IMR-90 (cell line): Measurements from ENCODE around the gene CCDC18. TPM values are rescaled to one million over a fixed set of nuclear protein-coding genes. Genes with fewer than 3 reads are reported as not detected.
A peak's percentile ranks its signal among the peaks of the same experiment; 100 is the strongest.

Experiments used
- ATAC-seq: fragments of 200-7000 bp; cut with Tn5 transposase; 2 replicates; pipeline ENCODE4 v1.9.1; 2020; ENCODE audit warnings: low read depth, mild to moderate bottlenecking, moderate library complexity
- BruUV-seq: library from RNA; stranded (reverse); fragments of 400-500 nt; replicated peaks from 2 replicates; lab custom pipeline; 2021; lab: Mats Ljungman, UMichigan
- CTCF ChIA-PET: fragments of 300-600 bp; formaldehyde crosslinking; extraction: SDS; loops from one replicate; lab custom pipeline; 2021; ENCODE audit warnings: antibody characterized with exemption; lab: Yijun Ruan, JAX
- POLR2A ChIA-PET: fragments of 300-600 bp; sonication (Branson Sonifier 250); formaldehyde crosslinking; loops from one replicate; lab custom pipeline; 2022; ENCODE audit warnings: antibody characterized with exemption; ENCODE audit not compliant: unreplicated experiment; lab: Charles Lee
- DNase-seq: peaks from one replicate; pipeline ENCODE4 v3.0.0; 2013
- H2AFZ ChIP-seq: replicated peaks from 2 replicates; pipeline ENCODE3; 2013; ENCODE audit warnings: low read length, mild to moderate bottlenecking; ENCODE audit not compliant: poor library complexity
- H2AK5ac ChIP-seq: 2 replicates; pipeline ENCODE4 v1.6.1; 2013; ENCODE audit warnings: low read depth, low read length, inconsistent platforms
- H2AK9ac ChIP-seq: replicated peaks from 2 replicates; pipeline ENCODE3; 2013; ENCODE audit warnings: mild to moderate bottlenecking, low read depth, low read length, moderate library complexity; ENCODE audit not compliant: poor library complexity
- H2BK120ac ChIP-seq: 2 replicates; pipeline ENCODE4 v1.6.1; 2013; ENCODE audit warnings: low read depth, low read length, inconsistent platforms
- H2BK15ac ChIP-seq: 3 replicates; pipeline ENCODE4 v1.6.1; 2013; ENCODE audit warnings: low read depth, low read length, inconsistent platforms
- H2BK20ac ChIP-seq: 2 replicates; pipeline ENCODE4 v1.6.1; 2013; ENCODE audit warnings: low read depth, mild to moderate bottlenecking, inconsistent platforms, low read length, moderate library complexity
- H2BK5ac ChIP-seq: 2 replicates; pipeline ENCODE4 v1.6.1; 2013; ENCODE audit warnings: mild to moderate bottlenecking, low read depth, low read length, inconsistent platforms; ENCODE audit not compliant: poor library complexity, severe bottlenecking
- H3K14ac ChIP-seq: replicated peaks from 2 replicates; pipeline ENCODE4 v1.6.1; 2013; ENCODE audit warnings: low read depth, low read length, inconsistent platforms
- H3K18ac ChIP-seq: 2 replicates; pipeline ENCODE4 v1.6.1; 2013; ENCODE audit warnings: low read depth, low read length, control low read depth
- H3K23ac ChIP-seq: 2 replicates; pipeline ENCODE4 v1.6.1; 2013; ENCODE audit warnings: low read depth, low read length, inconsistent platforms
- H3K27ac ChIP-seq: 2 replicates; pipeline ENCODE4 v1.5.1; 2013; ENCODE audit warnings: mild to moderate bottlenecking, control low read depth, low read length; ENCODE audit not compliant: insufficient read depth
- H3K27me3 ChIP-seq: 2 replicates; pipeline ENCODE4 v1.6.1; 2013; ENCODE audit warnings: low read length; ENCODE audit not compliant: control insufficient read depth, insufficient read depth
- H3K36me3 ChIP-seq: 2 replicates; pipeline ENCODE4 v1.6.1; 2013; ENCODE audit warnings: low read length, mixed read lengths; ENCODE audit not compliant: control insufficient read depth, insufficient read depth
- H3K4ac ChIP-seq: 2 replicates; pipeline ENCODE4 v1.6.1; 2013; ENCODE audit warnings: low read depth, low read length, inconsistent platforms
- H3K4me1 ChIP-seq: 2 replicates; pipeline ENCODE4 v1.6.1; 2013; ENCODE audit warnings: low read length, mixed read lengths; ENCODE audit not compliant: control insufficient read depth, insufficient read depth
- H3K4me2 ChIP-seq: 2 replicates; pipeline ENCODE4 v1.6.1; 2013; ENCODE audit warnings: low read depth, mild to moderate bottlenecking, control low read depth, low read length, moderate library complexity
- H3K4me3 ChIP-seq: 2 replicates; pipeline ENCODE4 v1.5.1; 2013; ENCODE audit warnings: low read depth, mild to moderate bottlenecking, control low read depth, low read length, moderate library complexity; ENCODE audit not compliant: insufficient read depth
- H3K56ac ChIP-seq: 2 replicates; pipeline ENCODE4 v1.6.1; 2013; ENCODE audit warnings: low read length, inconsistent platforms; ENCODE audit not compliant: insufficient read depth; ENCODE audit errors: extremely low read depth
- H3K79me1 ChIP-seq, 2 experiments: 2 replicates each; pipeline ENCODE4 v1.6.1; 2013; ENCODE audit warnings: low read length in 2 of 2, inconsistent platforms in 1 of 2, low read depth in 1 of 2
- H3K9ac ChIP-seq: 2 replicates; pipeline ENCODE4 v1.6.1; 2013; ENCODE audit warnings: low read depth, low read length, control low read depth
- H3K9me1 ChIP-seq: 2 replicates; pipeline ENCODE4 v1.6.1; 2013; ENCODE audit warnings: low read length, inconsistent platforms; ENCODE audit not compliant: insufficient read depth
- H3K9me3 ChIP-seq: 2 replicates; pipeline ENCODE4 v1.6.1; 2013; ENCODE audit warnings: low read length; ENCODE audit not compliant: control insufficient read depth, insufficient read depth
- H4K20me1 ChIP-seq: 2 replicates; pipeline ENCODE4 v1.6.1; 2013; ENCODE audit warnings: low read length, inconsistent platforms; ENCODE audit not compliant: insufficient read depth
- H4K5ac ChIP-seq: 2 replicates; pipeline ENCODE4 v1.6.1; 2013; ENCODE audit warnings: mild to moderate bottlenecking, low read depth, low read length, control low read depth
- H4K8ac ChIP-seq, 2 experiments: 2 replicates each; pipeline ENCODE4 v1.6.1; 2013; ENCODE audit warnings: low read depth in 2 of 2, low read length in 2 of 2, control low read depth in 1 of 2, inconsistent platforms in 1 of 2
- H4K91ac ChIP-seq: 2 replicates; pipeline ENCODE4 v1.6.1; 2013; ENCODE audit warnings: low read depth, low read length, inconsistent platforms; ENCODE audit not compliant: insufficient read depth
- CEBPB ChIP-seq: IDR thresholded peaks from 2 replicates; pipeline ENCODE4 v1.6.1; 2012; ENCODE audit warnings: low read depth, low read length, improper control_type of control experiment
- POLR2A ChIP-seq: IDR thresholded peaks from 2 replicates; pipeline ENCODE4 v1.6.1; 2012; ENCODE audit warnings: mild to moderate bottlenecking, low read depth, low read length
- WGBS, 2 experiments: methylation state at CpG; one replicate each; pipeline versions ENCODE4 v1.1.5 to v1.1.7; 2013; ENCODE audit warnings: missing lambda C conversion rate in 2 of 2; ENCODE audit not compliant: insufficient read length in 1 of 2; ENCODE audit errors: extremely low coverage in 2 of 2; 5-methylcytosine and 5-hydroxymethylcytosine counted together
- dilution Hi-C: fragments of 300-500 bp; cut with HindIII; formaldehyde crosslinking; loops from one replicate; pipeline ENCODE4 v1.14.3; 2018; ENCODE audit warnings: low sequenced_read_pairs; ENCODE audit not compliant: unreplicated experiment
- in situ Hi-C: fragments of 300-500 bp; cut with MboI; formaldehyde crosslinking; loops from 3 replicates; pipeline ENCODE4 v1.14.3; 2019; ENCODE audit warnings: low sequenced_read_pairs, inconsistent platforms, mixed read lengths
- intact Hi-C: fragments of 100-400 bp; cut with micrococcal nuclease; formaldehyde crosslinking; loops from 2 replicates; pipeline ENCODE4 v1.10.0; 2022
- polyA plus RNA-seq, 3 experiments: library from polyadenylated mRNA; depleted of rRNA; stranded (reverse); fragments of >200 nt; gene quantifications; 2 replicates each; pipeline ENCODE4 v1.2.3, GENCODE V29; 2012; ENCODE audit warnings: low replicate concordance in 1 of 3
- total RNA-seq: library from RNA; depleted of rRNA; stranded (reverse); fragments of >200 nt; gene quantifications from 2 replicates; pipeline ENCODE4 v1.2.3, GENCODE V29; 2012

CCDC18 gene
- total and polyA plus RNA-seq, 2 of the 4 experiments (the other 2 are of a cell fraction) = 5.5 to 7.3 TPM

- ATAC-seq (peak; percentile 75), DNase-seq (peak; percentile 82)
- Histone ChIP-seq H3K9ac (no peak overlapping the region), H3K4me3 (no peak overlapping the region), H4K5ac (no peak overlapping the region), H3K27ac (no peak overlapping the region), H3K4me2 (no peak overlapping the region), H3K9me1 (peaks cover 12% of the 10 kb centered on the region), H3K9me3 (no peaks in the 10 kb centered on the region), H3K27me3 (no peaks in the 10 kb centered on the region), H3K36me3 (peaks cover 5% of the 10 kb centered on the region), H2BK15ac (no peak overlapping the region), H3K14ac (no peak overlapping the region), H3K4me1 (no peaks in the 10 kb centered on the region; the same call in 1 of the 2 replicates), H3K4ac (no peak overlapping the region), H4K91ac (no peak overlapping the region), H4K8ac (no peak overlapping the region), H2AFZ (no peak overlapping the region), H2AK5ac (no peak overlapping the region), H2BK20ac (no peak overlapping the region), H2AK9ac (no peak overlapping the region), H2BK5ac (no peak overlapping the region), H3K79me1 (peaks cover 3 to 4% of the 10 kb centered on the region in 2 experiments; a peak in 2 of 4 replicates), H3K18ac (no peak overlapping the region), H4K20me1 (no peaks in the 10 kb centered on the region), H3K23ac (no peak overlapping the region), H2BK120ac (no peak overlapping the region), H3K56ac (no peak overlapping the region)
- intact Hi-C loops (no loop called here), in situ Hi-C loops (no loop called here), dilution Hi-C loops (no loop called here)
- no CpG with 5 or more reads among the region's 1 CpG for WGBS, 2 experiments
- ChIA-PET POLR2A (no interaction called here), CTCF (no interaction called here)
- BruUV-seq = no TSS peak
- TF ChIP-seq CEBPB (no peak), POLR2A (no peak)
Measured at GRCh38 chr1:93196591-93196990, 16.1 kb downstream of the CCDC18 start.
